Stimulated activated naive B cell treated with anti-CD40 and anti-IgM and Interleukin-4, amounts not matched to agents 10 μg/mL and 1 μg/mL and 100 μg/mL, for 72 hours (primary cell): Measurements from ENCODE around the gene ADTRP.
A peak's percentile ranks its signal among the peaks of the same experiment; 100 is the strongest.

Source experiments
- ATAC-seq, 2 donors: fragments of 150-1000 bp; cut with Tn5 transposase; replicated peaks; 2 replicates each; pipeline ENCODE4 v1.10.0; 2021; ENCODE audit warnings: moderate library complexity in 1 of 2
- DNase-seq: peaks from one replicate; pipeline ENCODE4 v3.0.0; 2021
- H3K27ac Mint-ChIP-seq: one replicate; pipeline ENCODE4 v1.8.0; 2022; ENCODE audit warnings: mild to moderate bottlenecking, mixed read lengths
- H3K27me3 Mint-ChIP-seq, 2 donors: one replicate each; pipeline ENCODE4 v1.8.0; 2022; ENCODE audit warnings: mixed read lengths in 2 of 2
- H3K36me3 Mint-ChIP-seq, 2 donors: one replicate each; pipeline ENCODE4 v1.8.0; 2022; ENCODE audit warnings: mixed read lengths in 2 of 2, mild to moderate bottlenecking in 1 of 2
- H3K4me1 Mint-ChIP-seq, 2 donors: one replicate each; pipeline ENCODE4 v1.8.0; 2022; ENCODE audit warnings: mixed read lengths in 2 of 2, mild to moderate bottlenecking in 1 of 2
- H3K4me3 Mint-ChIP-seq, 2 donors: one replicate each; pipeline ENCODE4 v1.8.0; 2022; ENCODE audit warnings: mild to moderate bottlenecking in 2 of 2, mixed read lengths in 2 of 2, moderate library complexity in 1 of 2
- H3K9me3 Mint-ChIP-seq, 2 donors: one replicate each; pipeline ENCODE4 v1.8.0; 2022; ENCODE audit warnings: mixed read lengths in 2 of 2, mild to moderate bottlenecking in 1 of 2

Gene ADTRP

GRCh38 chr6:11775791-11776409 is 2.7 kb downstream of the ADTRP start:
- ATAC-seq (no peak), DNase-seq (no peak)
- no peak overlapping the region for H3K4me3 Mint-ChIP-seq
- H3K27me3 Mint-ChIP-seq = peaks cover 7 to 8% of the 10 kb centered on the region in 2 donors
- H3K9me3 Mint-ChIP-seq = peaks cover 0 to 1% of the 10 kb centered on the region in 2 donors
- H3K27ac Mint-ChIP-seq = no peak overlapping the region
- H3K36me3 Mint-ChIP-seq = no peaks in the 10 kb centered on the region
- H3K4me1 Mint-ChIP-seq = peaks cover 9 to 25% of the 10 kb centered on the region in 2 donors

GRCh38 chr6:11774426-11774825 is 4.2 kb downstream of the ADTRP start:
- peaks cover 14 to 35% of the 10 kb centered on the region in 2 donors for H3K4me1 Mint-ChIP-seq
- H3K9me3 Mint-ChIP-seq = peaks cover 0 to 1% of the 10 kb centered on the region in 2 donors
- peaks cover 0 to 2% of the 10 kb centered on the region in 2 donors for H3K36me3 Mint-ChIP-seq
- peaks cover 7 to 12% of the 10 kb centered on the region in 2 donors for H3K27me3 Mint-ChIP-seq
- no peak overlapping the region for H3K4me3 Mint-ChIP-seq
- ATAC-seq = no peak
- DNase-seq = no peak
- H3K27ac Mint-ChIP-seq = no peak overlapping the region

DNA sequence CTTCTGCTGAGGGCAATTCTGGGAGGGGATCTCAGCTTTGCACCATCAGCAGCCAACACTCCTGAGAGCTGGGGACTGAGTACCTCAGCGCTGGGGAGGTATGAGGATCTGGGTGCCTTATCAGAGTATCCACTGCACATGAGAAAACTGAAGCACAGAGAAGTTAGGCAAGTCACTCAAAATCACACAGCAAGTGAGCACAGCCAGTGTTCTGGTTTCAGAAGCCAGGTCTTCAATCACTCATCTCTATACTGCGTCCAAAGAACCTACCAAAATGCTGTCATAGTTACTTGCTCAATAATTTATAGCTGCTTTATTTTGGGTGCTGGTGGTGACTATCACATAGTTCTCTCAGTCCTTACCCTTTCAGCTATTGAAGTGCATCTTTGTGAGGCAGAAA is 5.0 kb downstream of the ADTRP start:
- Mint-ChIP-seq H3K27ac (no peak overlapping the region), H3K36me3 (peaks cover 0 to 2% of the 10 kb centered on the region in 2 donors), H3K4me3 (no peak overlapping the region), H3K9me3 (peaks cover 0 to 1% of the 10 kb centered on the region in 2 donors), H3K4me1 (peaks cover 14 to 27% of the 10 kb centered on the region in 2 donors), H3K27me3 (peaks cover 13 to 18% of the 10 kb centered on the region in 2 donors)
- ATAC-seq = no peak
- no peak for DNase-seq

DNA sequence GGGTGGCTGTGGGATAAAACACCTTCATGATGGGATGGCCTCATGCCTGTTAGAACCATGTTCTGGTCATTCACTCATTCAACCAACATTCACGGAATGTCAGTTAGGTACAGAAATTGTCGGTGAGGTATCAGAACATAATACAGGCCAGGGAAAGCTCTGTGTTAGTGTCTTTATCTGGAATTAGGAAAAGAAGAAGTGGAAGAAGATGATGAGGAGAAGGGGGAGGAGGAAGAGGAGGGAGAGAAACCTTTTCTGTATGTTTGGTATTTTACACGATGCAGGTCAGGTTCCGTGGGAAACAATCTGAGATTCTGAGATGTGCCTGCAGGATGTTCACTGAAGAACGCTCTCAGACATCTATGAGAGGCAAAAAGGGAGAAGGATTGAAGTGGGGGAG is 5.6 kb downstream of the ADTRP start:
- H3K9me3 Mint-ChIP-seq = peaks cover 0 to 2% of the 10 kb centered on the region in 2 donors
- H3K36me3 Mint-ChIP-seq = peaks cover 0 to 2% of the 10 kb centered on the region in 2 donors
- H3K27me3 Mint-ChIP-seq = peaks cover 18 to 22% of the 10 kb centered on the region in 2 donors
- peaks cover 14 to 27% of the 10 kb centered on the region in 2 donors for H3K4me1 Mint-ChIP-seq
- H3K27ac Mint-ChIP-seq = no peak overlapping the region
- ATAC-seq (no peak), DNase-seq (no peak)
- H3K4me3 Mint-ChIP-seq = no peak overlapping the region

DNA sequence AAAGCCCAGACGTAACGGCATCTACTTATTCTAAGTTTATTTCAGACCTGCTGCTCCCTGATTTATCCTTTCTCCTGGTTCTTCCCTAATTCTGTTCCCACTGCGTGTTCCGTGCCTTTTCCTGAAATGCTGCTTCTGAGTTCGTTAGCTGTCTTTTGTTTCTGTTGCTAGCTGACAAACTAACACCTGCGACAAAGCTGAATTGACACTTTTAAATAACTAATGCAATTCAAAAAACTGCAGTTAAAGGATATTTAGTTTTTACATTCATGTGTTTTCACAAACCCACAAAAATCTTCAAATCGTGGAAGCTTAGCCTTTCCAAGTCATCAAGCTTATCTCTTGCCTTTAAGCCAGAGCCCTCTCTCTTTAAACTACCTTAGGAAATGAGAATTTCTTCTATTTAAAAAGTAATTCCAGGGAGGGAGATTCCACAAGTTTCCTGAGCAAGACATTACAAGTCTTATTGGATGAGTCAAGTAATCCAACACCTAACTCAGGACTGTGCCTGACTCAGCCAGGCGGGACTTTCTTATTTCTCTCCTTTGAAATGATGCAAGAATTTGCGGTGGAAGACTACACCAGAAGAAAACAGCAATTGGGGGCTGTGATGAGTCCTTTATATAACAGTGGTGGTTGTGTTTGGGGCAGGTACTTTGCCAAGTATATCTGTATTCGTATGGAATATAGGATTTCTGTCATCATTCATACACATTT is 6.3 kb downstream of the ADTRP start:
- DNase-seq = no peak
- H3K27ac Mint-ChIP-seq = no peak overlapping the region
- no peak for ATAC-seq
- peaks cover 18 to 22% of the 10 kb centered on the region in 2 donors for H3K27me3 Mint-ChIP-seq
- peaks cover 0 to 2% of the 10 kb centered on the region in 2 donors for H3K36me3 Mint-ChIP-seq
- H3K4me1 Mint-ChIP-seq = peaks cover 16 to 33% of the 10 kb centered on the region in 2 donors
- H3K9me3 Mint-ChIP-seq = peaks cover 0 to 2% of the 10 kb centered on the region in 2 donors
- no peak overlapping the region for H3K4me3 Mint-ChIP-seq

- Mint-ChIP-seq H3K4me1 (peaks cover 16 to 33% of the 10 kb centered on the region in 2 donors), H3K27me3 (peaks cover 18 to 22% of the 10 kb centered on the region in 2 donors), H3K9me3 (peaks cover 0 to 2% of the 10 kb centered on the region in 2 donors), H3K27ac (no peak overlapping the region), H3K36me3 (peaks cover 0 to 2% of the 10 kb centered on the region in 2 donors), H3K4me3 (no peak overlapping the region)
- DNase-seq (no peak), ATAC-seq (no peak)
Observed at GRCh38 chr6:11771473-11772048, 7.0 kb downstream of the ADTRP start.

DNA sequence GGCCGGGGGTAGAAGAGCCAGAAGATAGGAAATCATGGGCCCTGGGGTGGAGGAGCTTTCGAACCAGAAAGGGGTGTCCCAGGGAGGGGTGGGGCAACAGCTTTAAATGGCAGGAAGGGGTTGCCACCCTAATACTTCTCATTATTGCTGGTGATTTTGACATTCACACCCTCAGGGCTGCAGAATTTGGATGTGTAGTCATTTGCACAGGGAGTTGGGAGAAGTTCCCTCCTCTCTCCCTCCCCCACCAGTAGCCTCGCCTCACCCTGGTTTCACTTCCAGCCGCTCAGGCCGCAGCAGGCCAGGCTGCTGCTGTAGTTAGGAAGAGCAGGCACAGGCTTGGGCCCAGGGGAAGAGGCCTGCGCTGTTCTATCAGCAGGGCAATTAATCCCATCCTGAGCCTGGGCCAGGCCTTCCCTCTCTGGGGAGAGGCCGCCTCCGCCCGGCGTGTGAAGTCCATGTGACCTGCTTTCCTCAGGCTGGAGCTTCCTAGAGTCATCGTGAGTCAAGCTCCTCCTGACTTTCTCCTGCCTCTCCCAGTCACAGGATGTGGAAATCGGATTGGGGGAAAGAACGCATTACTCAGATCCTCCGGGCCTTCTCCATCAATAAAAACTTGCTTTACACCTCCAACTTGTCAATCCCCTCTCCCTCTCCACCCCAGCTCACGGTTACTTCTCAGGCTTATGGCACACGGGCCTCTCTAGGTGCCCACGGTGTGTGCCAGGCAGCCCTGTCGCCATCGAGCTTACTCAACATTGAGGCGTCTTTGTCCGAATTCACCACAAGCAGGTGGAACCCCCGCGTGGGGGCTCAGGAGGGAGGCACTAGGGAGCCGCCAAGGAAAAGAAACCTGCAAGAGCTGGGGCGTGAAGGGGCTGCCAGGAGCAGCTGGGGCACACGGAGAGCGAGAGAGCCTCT is 7.8 kb downstream of the ADTRP start:
- DNase-seq = no peak
- H3K36me3 Mint-ChIP-seq = peaks cover 0 to 2% of the 10 kb centered on the region in 2 donors
- H3K4me3 Mint-ChIP-seq = no peak overlapping the region
- H3K4me1 Mint-ChIP-seq = peaks cover 16 to 33% of the 10 kb centered on the region in 2 donors
- peaks cover 18 to 26% of the 10 kb centered on the region in 2 donors for H3K27me3 Mint-ChIP-seq
- H3K27ac Mint-ChIP-seq = no peak overlapping the region
- H3K9me3 Mint-ChIP-seq = peaks cover 0 to 2% of the 10 kb centered on the region in 2 donors
- peak; percentile 49 to 50 for ATAC-seq

GRCh38 chr6:11769811-11770545 is 8.6 kb downstream of the ADTRP start:
- H3K36me3 Mint-ChIP-seq = peaks cover 0 to 2% of the 10 kb centered on the region in 2 donors
- H3K27me3 Mint-ChIP-seq = peaks cover 20 to 26% of the 10 kb centered on the region in 2 donors
- peaks cover 0 to 2% of the 10 kb centered on the region in 2 donors for H3K9me3 Mint-ChIP-seq
- H3K27ac Mint-ChIP-seq = no peak overlapping the region
- DNase-seq (no peak), ATAC-seq (no peak)
- H3K4me3 Mint-ChIP-seq = no peak overlapping the region
- peaks cover 10 to 25% of the 10 kb centered on the region in 2 donors for H3K4me1 Mint-ChIP-seq

DNA sequence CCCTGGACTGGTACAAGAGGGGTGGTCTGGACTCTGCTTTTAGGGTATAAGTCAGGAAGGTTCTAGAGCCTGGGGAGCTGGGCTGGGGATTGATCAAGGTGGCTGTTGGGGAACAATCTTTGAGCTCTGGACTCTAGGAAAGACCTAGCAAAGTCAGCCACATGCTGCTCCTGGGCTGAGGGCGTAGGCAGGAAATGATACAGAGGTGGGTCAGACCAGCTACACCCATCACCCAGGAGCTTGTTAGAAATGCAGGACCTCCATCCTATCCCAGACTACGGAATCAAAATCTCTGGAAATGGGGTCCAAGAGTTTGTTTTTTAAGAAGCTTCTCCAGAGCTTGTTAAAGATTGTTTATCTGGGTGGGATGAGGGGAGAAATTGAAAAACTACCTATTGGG is 9.4 kb downstream of the ADTRP start:
- Mint-ChIP-seq H3K4me1 (peaks cover 7 to 19% of the 10 kb centered on the region in 2 donors), H3K36me3 (peaks cover 0 to 2% of the 10 kb centered on the region in 2 donors), H3K27ac (no peak overlapping the region), H3K27me3 (peaks cover 23 to 26% of the 10 kb centered on the region in 2 donors), H3K4me3 (no peak overlapping the region), H3K9me3 (peaks cover 0 to 2% of the 10 kb centered on the region in 2 donors)
- no peak for DNase-seq
- ATAC-seq = no peak

GRCh38 chr6:11767978-11768756 is 10.4 kb downstream of the ADTRP start:
- DNase-seq (no peak), ATAC-seq (no peak)
- Mint-ChIP-seq H3K27ac (no peak overlapping the region), H3K27me3 (peaks cover 21 to 31% of the 10 kb centered on the region in 2 donors), H3K4me3 (no peak overlapping the region), H3K4me1 (peaks cover 7 to 19% of the 10 kb centered on the region in 2 donors), H3K36me3 (peaks cover 0 to 2% of the 10 kb centered on the region in 2 donors), H3K9me3 (peaks cover 0 to 2% of the 10 kb centered on the region in 2 donors)

DNA sequence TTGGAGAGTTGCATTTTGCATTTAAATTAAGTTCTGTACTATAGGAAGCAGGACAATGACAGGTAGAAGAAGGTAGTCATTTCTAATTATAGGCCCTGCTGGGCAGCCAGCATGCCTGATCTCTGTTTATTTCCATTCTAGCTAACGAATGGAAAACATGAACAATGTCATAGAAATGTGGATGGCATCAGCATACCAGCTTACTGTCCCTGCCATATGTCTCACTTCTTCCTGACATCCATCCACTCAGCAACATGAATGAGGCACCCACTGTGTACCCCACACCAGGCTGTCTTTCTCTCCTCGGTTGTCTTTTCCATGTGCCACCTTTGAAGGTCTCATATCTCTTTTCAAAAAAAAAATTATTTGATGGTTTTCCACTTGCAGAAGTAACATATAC is 11.1 kb downstream of the ADTRP start:
- H3K27ac Mint-ChIP-seq = no peak overlapping the region
- DNase-seq = no peak
- peaks cover 16 to 28% of the 10 kb centered on the region in 2 donors for H3K27me3 Mint-ChIP-seq
- peaks cover 0 to 2% of the 10 kb centered on the region in 2 donors for H3K36me3 Mint-ChIP-seq
- H3K9me3 Mint-ChIP-seq = peaks cover 0 to 2% of the 10 kb centered on the region in 2 donors
- no peak overlapping the region for H3K4me3 Mint-ChIP-seq
- H3K4me1 Mint-ChIP-seq = peaks cover 7 to 19% of the 10 kb centered on the region in 2 donors
- ATAC-seq = no peak

GRCh38 chr6:11766589-11767450 is 11.8 kb downstream of the ADTRP start:
- ATAC-seq (no peak), DNase-seq (no peak)
- Mint-ChIP-seq H3K27ac (no peak overlapping the region), H3K36me3 (peaks cover 0 to 2% of the 10 kb centered on the region in 2 donors), H3K4me3 (no peak overlapping the region), H3K27me3 (peaks cover 16 to 29% of the 10 kb centered on the region in 2 donors), H3K4me1 (peaks cover 7 to 19% of the 10 kb centered on the region in 2 donors), H3K9me3 (peaks cover 0 to 2% of the 10 kb centered on the region in 2 donors)
